CD4-positive, alpha-beta T cell treated with Interleukin-17A for 1 hour (primary cell): ENCODE measurements around the gene MINK1.
A peak's percentile ranks its signal among the peaks of the same experiment; 100 is the strongest.

Experiments
- DNase-seq: peaks from one replicate; pipeline ENCODE4 v3.0.0-alpha.2; 2020

Gene MINK1

GRCh38 chr17:4833178-4833940, at the start of gene MINK1:
MINK1 (plus strand) TSS chr17:4833340; CDS start chr17:4833584, 244 bp downstream.
- DNase-seq = peak; percentile 94

GRCh38 chr17:4785311-4786105, 47.6 kb upstream of the MINK1 start:
- no peak for DNase-seq

GRCh38 chr17:4786106-4786511, 47.0 kb upstream of the MINK1 start, which contains the start of gene VMO1:
VMO1 (minus strand) TSS chr17:4786364; CDS start chr17:4786352, 12 bp downstream.
- no peak for DNase-seq

GRCh38 chr17:4786516-4786915, 46.6 kb upstream of the MINK1 start:
- no peak for DNase-seq

GRCh38 chr17:4788159-4788806, 44.9 kb upstream of the MINK1 start:
- DNase-seq = no peak

GRCh38 chr17:4788807-4789700, 44.1 kb upstream of the MINK1 start, which contains the start of gene GLTPD2:
GLTPD2 (plus strand) TSS chr17:4788964; CDS start chr17:4789012, 48 bp downstream.
- no peak for DNase-seq

GRCh38 chr17:4789701-4789950, 43.5 kb upstream of the MINK1 start:
- no peak for DNase-seq

GRCh38 chr17:4789951-4790704, 43.0 kb upstream of the MINK1 start:
- DNase-seq = peak; percentile 84

GRCh38 chr17:4790705-4791088, 42.4 kb upstream of the MINK1 start:
- no peak for DNase-seq

- DNase-seq = no peak
Observed at GRCh38 chr17:4795168-4795567, 38.0 kb upstream of the MINK1 start.

- no peak for DNase-seq
Observed at GRCh38 chr17:4796552-4796920, 36.6 kb upstream of the MINK1 start.

GRCh38 chr17:4800462-4801196, 32.5 kb upstream of the MINK1 start:
- DNase-seq = no peak

GRCh38 chr17:4802228-4802627, 30.9 kb upstream of the MINK1 start, which contains the start of gene C17orf114:
C17orf114 (minus strand) TSS chr17:4802328.
- DNase-seq = no peak

GRCh38 chr17:4806456-4806776, 26.7 kb upstream of the MINK1 start:
- no peak for DNase-seq

- peak; percentile 88 for DNase-seq
Observed at GRCh38 chr17:4806777-4807604, 26.1 kb upstream of the MINK1 start, which contains the start of gene PLD2. PLD2 (plus strand) TSS chr17:4807152; CDS start chr17:4807773, 621 bp downstream.

GRCh38 chr17:4807605-4808377, 25.3 kb upstream of the MINK1 start:
- DNase-seq = no peak

- DNase-seq = no peak
Observed at GRCh38 chr17:4808378-4808767, 24.8 kb upstream of the MINK1 start.

GRCh38 chr17:4810696-4811290, 22.3 kb upstream of the MINK1 start:
- DNase-seq = no peak

- no peak for DNase-seq
Observed at GRCh38 chr17:4811471-4811870, 21.7 kb upstream of the MINK1 start.
